Prostate gland (tissue), 2 donors: Measurements from ENCODE around the gene SNX12. TPM values are rescaled to one million over a fixed set of nuclear protein-coding genes. Genes with fewer than 3 reads are reported as not detected.
A peak's percentile ranks its signal among the peaks of the same experiment; 100 is the strongest.

Source experiments
- DNase-seq: peaks from one replicate; pipeline ENCODE4 v3.0.0-alpha.2; 2019; ENCODE audit warnings: low spot score
- H3K27ac ChIP-seq, 2 donors: fragments of 200-600 bp; sonication (generic); 2 replicates each; pipeline ENCODE4 v1.5.1; 2017 to 2019
- H3K27me3 ChIP-seq: fragments of 200-600 bp; sonication (generic); replicated peaks from 2 replicates; pipeline ENCODE4 v1.5.1; 2019; ENCODE audit not compliant: insufficient read depth
- H3K36me3 ChIP-seq, 2 donors: fragments of 200-600 bp; sonication (generic); 1 replicate in 1 of 2; 2 replicates in 1 of 2; pipeline versions ENCODE4 v1.5.1 to v1.8.1; 2017 to 2019
- H3K4me1 ChIP-seq: fragments of 200-600 bp; sonication (generic); replicated peaks from 2 replicates; pipeline ENCODE4 v1.5.1; 2019
- H3K4me3 ChIP-seq, 2 donors: fragments of 200-600 bp; sonication (generic); 2 replicates each; pipeline ENCODE4 v1.5.1; 2017 to 2019
- H3K9me3 ChIP-seq: fragments of 200-600 bp; sonication (generic); 2 replicates; pipeline ENCODE4 v1.5.1; 2017
- CTCF ChIP-seq, 4 experiments: fragments of 200-600 bp in 2 of 4; fragments of 450-650 bp in 2 of 4; sonication (generic) in 2 of 4; IDR thresholded peaks; 1 replicate in 3 of 4; 2 replicates in 1 of 4; pipeline ENCODE4 v1.5.1; 2016 to 2019; ENCODE audit warnings: antibody characterized with exemption in 4 of 4, mild to moderate bottlenecking in 2 of 4, moderate library complexity in 2 of 4
- POLR2A ChIP-seq: fragments of 450-650 bp; IDR thresholded peaks from one replicate; pipeline ENCODE4 v1.6.1; 2016; ENCODE audit warnings: antibody characterized with exemption, mild to moderate bottlenecking
- POLR2AphosphoS5 ChIP-seq: sonication (generic); formaldehyde crosslinking; IDR thresholded peaks from one replicate; pipeline ENCODE4 v1.6.1; 2017; ENCODE audit warnings: antibody characterized with exemption
- WGBS: methylation state at CpG from one replicate; pipeline ENCODE4 v1.1.5; 2018; 5-methylcytosine and 5-hydroxymethylcytosine counted together
- intact Hi-C: fragments of 100-400 bp; cut with DNase I; formaldehyde crosslinking; loops from one replicate; pipeline ENCODE4 v1.14.2; 2022
- total RNA-seq, 2 donors: library from RNA; depleted of rRNA; stranded (reverse); fragments of >200 nt; gene quantifications; one replicate each; pipeline ENCODE4 v1.1.0, GENCODE V29; 2016

The SNX12 gene
- total RNA-seq, 2 donors from 2014 or later, result 54.5 to 65.5 TPM

DNA sequence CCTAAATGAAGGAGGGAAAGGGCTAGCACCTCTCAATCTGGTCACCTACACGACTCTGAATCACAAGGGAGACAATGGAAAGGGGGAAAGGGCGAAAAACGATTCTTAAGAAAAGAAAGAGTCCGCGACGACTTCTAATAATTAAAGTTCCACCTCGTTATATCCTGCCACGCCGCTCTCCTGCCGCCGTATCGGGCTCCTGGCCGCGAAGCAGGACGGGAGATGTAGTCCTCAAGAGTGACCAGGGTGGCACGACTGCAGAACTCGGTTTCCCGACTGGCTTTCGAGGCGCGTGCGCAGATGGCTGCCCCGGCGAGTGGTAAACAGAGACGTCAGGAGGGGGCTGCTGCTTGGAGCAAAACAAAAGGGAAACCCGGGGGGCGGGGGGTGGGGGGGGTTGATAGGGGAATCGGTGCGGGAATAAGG is 27.4 kb upstream of the SNX12 start, which contains the start of gene FOXO4:
TSS of gene FOXO4 (plus strand) at position 297 of the 426 bp plus-strand sequence. CDS start 678 bp downstream, outside the sequence.
- H3K36me3 ChIP-seq, result no peaks in the 10 kb centered on the region
- WGBS, result under 1% methylated on average over 29 of the region's 29 CpGs
- intact Hi-C loops, result loop anchor here (5.0 kb wide), 1 partner anchor 87 kb away; no protein-coding TSS in a partner anchor
- no peaks in the 10 kb centered on the region for H3K4me1 ChIP-seq
- TF ChIP-seq POLR2A, result no peak
- peak; percentile 75 for TF ChIP-seq POLR2AphosphoS5
- H3K27ac ChIP-seq, result peak within 1 kb of the TSS; percentile 75
- no peaks in the 10 kb centered on the region for H3K27me3 ChIP-seq
- DNase-seq, result peak; percentile 90
- peak within 1 kb of the TSS; percentile 43 to 47 for H3K4me3 ChIP-seq
- H3K9me3 ChIP-seq, result no peaks in the 10 kb centered on the region

GRCh38 chrX:71095033-71095432 is 26.9 kb upstream of the SNX12 start:
- 32% methylated on average over 6 of the region's 6 CpGs for WGBS
- no peaks in the 10 kb centered on the region for H3K36me3 ChIP-seq
- intact Hi-C loops, result loop anchor here (5.0 kb wide), 1 partner anchor 87 kb away; no protein-coding TSS in a partner anchor
- no peak for TF ChIP-seq POLR2A
- no peak for TF ChIP-seq CTCF (IDR thresholded peaks at IDR 0.05)
- no peak for TF ChIP-seq POLR2AphosphoS5
- H3K27me3 ChIP-seq, result no peaks in the 10 kb centered on the region
- H3K4me1 ChIP-seq, result no peaks in the 10 kb centered on the region
- no peak for DNase-seq
- H3K4me3 ChIP-seq, result peak overlapping the region; percentile 43 to 47
- no peak overlapping the region for H3K27ac ChIP-seq
- no peaks in the 10 kb centered on the region for H3K9me3 ChIP-seq

DNA sequence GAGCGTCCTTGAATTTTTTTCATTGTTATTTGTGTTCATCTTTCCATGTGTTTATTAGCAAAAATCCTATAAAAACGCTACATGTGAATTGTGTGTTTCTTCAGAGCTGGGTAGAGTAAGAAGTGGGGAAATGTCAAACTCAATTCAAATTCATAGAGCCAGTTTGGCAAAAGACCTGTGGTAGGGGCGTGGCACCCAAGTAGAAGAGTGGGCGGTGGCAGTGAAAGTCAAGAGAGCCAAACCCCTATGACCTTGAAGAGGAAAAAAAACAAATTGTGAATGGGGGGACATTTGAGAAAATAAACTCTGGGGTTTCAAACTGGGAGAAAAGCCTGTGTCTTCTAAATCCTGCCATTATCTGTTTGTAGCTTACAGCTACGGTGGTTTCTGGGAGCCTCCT is 23.1 kb upstream of the SNX12 start:
- Histone ChIP-seq H3K9me3 (no peaks in the 10 kb centered on the region), H3K27ac (no peak overlapping the region), H3K36me3 (no peaks in the 10 kb centered on the region), H3K4me1 (no peaks in the 10 kb centered on the region), H3K4me3 (no peak overlapping the region), H3K27me3 (no peaks in the 10 kb centered on the region)
- no peak for TF ChIP-seq CTCF (IDR thresholded peaks at IDR 0.05)
- TF ChIP-seq POLR2A, result no peak
- TF ChIP-seq POLR2AphosphoS5, result no peak
- no peak for DNase-seq
- 87% methylated on average over 5 of the region's 5 CpGs for WGBS
- intact Hi-C loops, result no loop called here

DNA sequence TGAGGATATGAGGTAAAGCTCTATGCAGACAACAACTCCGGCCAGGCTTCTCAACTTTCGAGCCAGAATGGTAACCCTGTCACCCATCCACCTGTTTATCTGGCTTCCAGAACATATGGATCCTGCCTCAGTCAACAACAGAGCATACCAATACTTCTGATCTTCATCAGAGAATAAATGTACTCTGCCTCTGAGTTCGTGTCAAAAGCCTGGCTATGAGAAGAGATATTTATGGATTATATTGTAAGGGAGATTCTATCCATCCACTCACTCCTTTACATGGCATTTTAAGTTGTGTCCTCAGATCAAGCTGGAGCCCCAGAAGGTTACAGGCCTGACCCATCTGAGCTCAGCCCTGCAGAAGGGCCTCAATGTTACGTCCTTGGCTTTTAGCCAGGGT is 17.8 kb upstream of the SNX12 start:
- WGBS, result 68% methylated on average over 4 of the region's 4 CpGs
- no peak for DNase-seq
- no peaks in the 10 kb centered on the region for H3K4me1 ChIP-seq
- no peak overlapping the region for H3K4me3 ChIP-seq
- TF ChIP-seq POLR2A, result no peak
- no peak for TF ChIP-seq CTCF (IDR thresholded peaks at IDR 0.05)
- no peak for TF ChIP-seq POLR2AphosphoS5
- no peak overlapping the region for H3K27ac ChIP-seq
- intact Hi-C loops, result no loop called here
- H3K36me3 ChIP-seq, result no peaks in the 10 kb centered on the region
- H3K9me3 ChIP-seq, result no peaks in the 10 kb centered on the region
- H3K27me3 ChIP-seq, result no peaks in the 10 kb centered on the region

DNA sequence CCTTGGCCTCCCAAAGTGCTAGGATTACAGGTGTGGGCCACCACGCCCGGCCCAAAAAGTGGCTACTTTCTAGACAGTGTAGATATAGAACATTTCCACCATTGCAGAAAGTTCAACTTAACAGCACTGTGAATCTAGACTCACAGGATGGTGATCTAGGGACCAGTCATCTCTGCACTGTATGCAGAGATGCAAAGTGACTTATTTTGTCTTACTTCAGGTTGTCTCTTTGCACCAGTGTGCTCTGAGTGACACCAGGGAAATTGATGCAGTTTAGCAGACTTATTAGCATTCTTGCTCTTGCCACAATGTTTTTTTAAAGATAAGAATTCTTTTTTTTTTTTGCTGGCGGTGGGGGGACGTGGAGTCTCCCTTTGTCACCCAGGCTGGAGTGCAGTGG is 14.7 kb upstream of the SNX12 start:
- no peaks in the 10 kb centered on the region for H3K36me3 ChIP-seq
- H3K4me3 ChIP-seq, result no peak overlapping the region
- H3K4me1 ChIP-seq, result no peaks in the 10 kb centered on the region
- 91% methylated on average over 3 of the region's 4 CpGs for WGBS
- intact Hi-C loops, result no loop called here
- no peak for TF ChIP-seq POLR2A
- TF ChIP-seq CTCF (IDR thresholded peaks at IDR 0.05), result no peak
- no peak for TF ChIP-seq POLR2AphosphoS5
- DNase-seq, result no peak
- H3K27me3 ChIP-seq, result no peaks in the 10 kb centered on the region
- no peaks in the 10 kb centered on the region for H3K9me3 ChIP-seq
- H3K27ac ChIP-seq, result no peak overlapping the region
